ENCODE results near the gene AKAP9.

AKAP9 gene

DNA sequence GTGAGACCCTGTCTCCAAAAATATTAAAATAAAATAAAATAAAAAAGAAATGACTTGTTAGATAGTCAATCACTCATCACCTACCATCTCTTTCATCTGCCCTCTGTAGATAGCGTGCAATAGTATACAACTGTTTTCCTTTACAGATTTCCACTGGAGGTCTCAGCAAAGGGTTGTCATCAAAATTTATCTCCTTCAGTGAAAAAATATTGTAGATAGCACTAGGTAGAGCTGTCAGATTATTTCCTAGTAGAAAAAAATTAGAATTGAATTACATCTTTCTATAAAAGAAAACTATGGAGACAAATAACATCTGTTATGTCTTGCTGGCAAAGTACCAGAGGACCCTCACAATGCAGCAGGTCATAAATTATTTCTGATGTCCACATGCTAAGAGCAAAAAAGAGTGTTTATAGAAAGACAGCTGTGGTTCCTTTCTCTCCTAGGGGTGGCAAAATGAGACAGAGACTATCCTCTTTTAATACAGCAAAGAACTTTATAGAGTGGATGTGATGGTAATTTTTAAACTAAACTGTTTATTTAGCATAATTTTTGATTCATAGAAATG, 209.9 kb downstream of the AKAP9 start:
- no peaks in the 10 kb centered on the region for H3K27me3 ChIP-seq (ENCODE audit: control insufficient read depth, insufficient read depth, low read length)
- H3K4me1 ChIP-seq (ENCODE audit: control insufficient read depth, insufficient read depth, low read length): no peaks in the 10 kb centered on the region
- H3K36me3 ChIP-seq (ENCODE audit: control insufficient read depth, insufficient read depth, low read length): no peaks in the 10 kb centered on the region
- H3K9ac ChIP-seq (ENCODE audit: low read length): no peak overlapping the region
- H3K27ac ChIP-seq (ENCODE audit: low read depth, low read length): no peak overlapping the region
- no peak overlapping the region for H3K4me3 ChIP-seq (ENCODE audit: low read depth, low read length)
- no peaks in the 10 kb centered on the region for H3K9me3 ChIP-seq (ENCODE audit: control insufficient read depth, insufficient read depth, low read depth, low read length)

- no peaks in the 10 kb centered on the region for H3K36me3 ChIP-seq (ENCODE audit: control insufficient read depth, insufficient read depth, low read length)
- no peaks in the 10 kb centered on the region for H3K9me3 ChIP-seq (ENCODE audit: control insufficient read depth, insufficient read depth, low read depth, low read length)
- H3K4me1 ChIP-seq (ENCODE audit: control insufficient read depth, insufficient read depth, low read length): no peaks in the 10 kb centered on the region
- H3K9ac ChIP-seq (ENCODE audit: low read length): no peak overlapping the region
- no peaks in the 10 kb centered on the region for H3K27me3 ChIP-seq (ENCODE audit: control insufficient read depth, insufficient read depth, low read length)
- no peak overlapping the region for H3K27ac ChIP-seq (ENCODE audit: low read depth, low read length)
- H3K4me3 ChIP-seq (ENCODE audit: low read depth, low read length): no peak overlapping the region
Measured at GRCh38 chr7:92155108-92155739, 214.6 kb downstream of the AKAP9 start.

DNA sequence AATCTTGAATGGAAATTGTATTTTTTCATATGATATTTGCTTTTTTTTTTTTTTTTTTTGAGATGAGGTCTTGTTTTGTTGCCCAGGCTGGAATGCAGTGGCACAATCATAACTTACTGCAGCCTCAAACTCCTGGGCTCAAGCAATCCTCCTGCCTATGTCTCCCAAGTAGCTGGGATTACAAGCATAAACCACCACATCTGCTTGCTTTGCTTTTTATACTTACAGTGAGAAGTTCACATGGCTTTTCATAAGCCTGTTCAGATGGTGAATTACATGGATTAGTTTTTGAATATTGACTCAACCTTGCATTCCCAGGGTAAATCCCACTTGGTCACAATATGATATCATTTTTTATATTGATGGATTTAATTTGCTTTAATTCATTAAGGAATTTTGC, 216.3 kb downstream of the AKAP9 start:
- Histone ChIP-seq H3K27me3 (ENCODE audit: control insufficient read depth, insufficient read depth, low read length) (no peaks in the 10 kb centered on the region), H3K27ac (ENCODE audit: low read depth, low read length) (no peak overlapping the region), H3K9me3 (ENCODE audit: control insufficient read depth, insufficient read depth, low read depth, low read length) (no peaks in the 10 kb centered on the region), H3K9ac (ENCODE audit: low read length) (no peak overlapping the region), H3K36me3 (ENCODE audit: control insufficient read depth, insufficient read depth, low read length) (no peaks in the 10 kb centered on the region), H3K4me3 (ENCODE audit: low read depth, low read length) (no peak overlapping the region), H3K4me1 (ENCODE audit: control insufficient read depth, insufficient read depth, low read length) (no peaks in the 10 kb centered on the region)

DNA sequence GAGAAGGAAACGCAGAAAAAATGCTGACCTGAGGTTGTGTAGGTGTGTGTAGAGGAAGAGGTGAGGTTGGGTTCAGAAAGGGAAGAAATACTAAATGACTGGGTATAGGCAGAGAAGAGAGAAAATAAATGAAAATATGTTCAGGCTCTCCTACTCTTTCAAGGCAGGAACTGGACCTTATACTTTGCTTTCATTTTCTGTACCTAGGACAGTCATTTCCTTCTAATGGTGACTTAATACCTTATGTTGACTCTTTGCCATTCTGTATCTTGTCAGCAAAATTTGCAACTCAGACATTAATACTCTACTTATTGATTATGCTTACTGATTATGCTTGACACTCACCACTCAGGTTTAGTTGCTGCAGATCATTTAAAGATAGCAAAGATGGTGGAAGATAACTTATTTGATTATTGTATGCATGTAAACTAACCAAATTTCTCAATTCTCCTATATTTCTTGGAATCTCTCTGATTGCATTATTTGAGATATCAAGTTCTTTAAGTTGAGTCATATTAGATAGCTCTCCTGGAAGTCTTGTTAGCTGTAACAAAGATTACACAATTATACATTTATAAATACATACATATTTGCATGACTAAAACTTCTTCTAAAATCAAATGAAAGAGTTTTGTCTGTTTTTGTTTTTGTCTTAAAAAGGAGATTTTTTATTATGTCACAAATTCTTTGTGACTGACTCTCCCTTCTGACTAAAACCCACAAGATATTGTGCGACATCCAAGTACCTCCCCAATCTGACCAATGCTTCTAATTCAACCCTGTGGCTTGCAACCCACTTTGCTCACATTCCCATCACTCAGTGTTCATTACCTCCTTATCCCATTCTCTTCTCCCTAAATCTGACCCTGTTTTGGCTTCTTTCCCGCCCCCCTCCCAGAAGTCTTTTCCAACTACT, 218.3 kb downstream of the AKAP9 start:
- no peaks in the 10 kb centered on the region for H3K9me3 ChIP-seq (ENCODE audit: control insufficient read depth, insufficient read depth, low read depth, low read length)
- H3K27me3 ChIP-seq (ENCODE audit: control insufficient read depth, insufficient read depth, low read length): no peaks in the 10 kb centered on the region
- H3K27ac ChIP-seq (ENCODE audit: low read depth, low read length): no peak overlapping the region
- no peaks in the 10 kb centered on the region for H3K36me3 ChIP-seq (ENCODE audit: control insufficient read depth, insufficient read depth, low read length)
- H3K9ac ChIP-seq (ENCODE audit: low read length): no peak overlapping the region
- H3K4me1 ChIP-seq (ENCODE audit: control insufficient read depth, insufficient read depth, low read length): no peaks in the 10 kb centered on the region
- no peak overlapping the region for H3K4me3 ChIP-seq (ENCODE audit: low read depth, low read length)

All from HUES6 (cell line).